ENCODE measurements around the gene RHBDD1.
A peak's percentile ranks its signal among the peaks of the same experiment; 100 is the strongest.

RHBDD1 gene
- total RNA-seq, result 42.4 to 53.5 (median 45.4) reads per million in 3 experiments

- peak; percentile 94 for DNase-seq
Observed at GRCh38 chr2:226835796-226836547, at the start of gene RHBDD1. RHBDD1 (plus strand) TSS chr2:226836054; CDS start chr2:226864694, 28,640 bp downstream.

DNA sequence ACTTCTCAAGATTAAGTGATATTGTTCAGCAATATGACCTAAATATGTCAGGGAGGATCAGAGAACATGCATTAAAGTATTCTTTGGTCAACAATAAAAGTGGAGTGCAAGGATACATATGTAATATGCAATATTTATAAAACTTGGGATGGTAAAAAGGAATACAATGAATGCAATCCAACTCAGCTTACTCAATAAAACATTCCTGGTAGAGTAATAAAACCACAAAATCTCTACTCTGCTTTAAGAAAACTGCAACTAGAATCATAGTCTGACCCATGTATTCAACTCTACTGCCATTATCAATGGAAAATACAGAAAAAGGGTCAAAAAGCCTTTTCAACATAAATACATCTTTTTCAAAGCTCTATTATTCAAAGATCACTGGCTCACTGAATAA is 47.8 kb upstream of the RHBDD1 start:
- DNase-seq, result no peak

DNA sequence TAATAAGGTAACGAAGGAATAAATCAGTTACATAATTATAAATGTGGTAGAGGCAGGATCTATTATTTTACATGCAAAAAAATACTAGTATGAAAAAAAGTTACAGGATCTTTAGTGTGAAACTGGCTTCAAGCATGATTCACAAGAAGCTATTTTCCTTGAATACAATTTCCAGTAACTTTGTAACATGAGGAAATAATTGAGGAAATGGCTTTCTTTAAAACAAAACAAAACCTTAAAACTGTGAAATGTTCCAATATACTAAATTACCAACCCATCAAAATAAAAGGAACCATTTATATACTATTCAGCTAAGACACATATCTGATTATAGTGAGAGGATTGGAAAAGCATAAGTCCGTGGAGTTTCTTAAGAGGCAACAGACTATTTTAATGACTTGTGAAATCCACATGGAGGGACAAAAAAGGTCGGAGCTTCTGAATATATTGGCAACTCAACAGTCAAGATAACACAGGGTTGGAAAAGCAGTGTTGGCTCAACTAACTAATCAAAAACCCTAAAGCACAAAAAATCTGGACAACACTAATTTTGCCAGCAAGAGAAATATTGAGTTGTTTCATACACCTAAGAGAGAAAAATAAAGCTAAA is 46.9 kb upstream of the RHBDD1 start:
- no peak for DNase-seq

- DNase-seq, result no peak
Observed at GRCh38 chr2:226790011-226790410, 45.8 kb upstream of the RHBDD1 start.

DNA sequence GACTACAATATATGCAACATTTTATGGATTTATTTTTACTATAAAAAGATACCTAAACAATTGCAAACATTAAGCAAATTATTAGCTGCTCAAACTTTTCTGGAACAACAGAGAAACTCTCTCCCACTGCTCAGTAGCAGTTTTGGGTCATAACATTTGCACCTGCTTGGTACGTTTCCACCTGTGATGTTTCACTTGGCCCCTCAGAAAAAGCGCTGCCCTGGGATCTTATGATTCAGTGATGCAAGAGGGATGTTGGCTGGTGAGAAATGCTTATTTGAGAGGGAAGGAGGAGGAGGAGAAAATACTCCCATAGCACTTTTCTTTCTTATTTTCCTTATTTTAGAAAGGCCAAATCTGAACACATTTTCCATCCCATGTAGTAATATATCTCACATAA is 45.4 kb upstream of the RHBDD1 start:
- no peak for DNase-seq

DNA sequence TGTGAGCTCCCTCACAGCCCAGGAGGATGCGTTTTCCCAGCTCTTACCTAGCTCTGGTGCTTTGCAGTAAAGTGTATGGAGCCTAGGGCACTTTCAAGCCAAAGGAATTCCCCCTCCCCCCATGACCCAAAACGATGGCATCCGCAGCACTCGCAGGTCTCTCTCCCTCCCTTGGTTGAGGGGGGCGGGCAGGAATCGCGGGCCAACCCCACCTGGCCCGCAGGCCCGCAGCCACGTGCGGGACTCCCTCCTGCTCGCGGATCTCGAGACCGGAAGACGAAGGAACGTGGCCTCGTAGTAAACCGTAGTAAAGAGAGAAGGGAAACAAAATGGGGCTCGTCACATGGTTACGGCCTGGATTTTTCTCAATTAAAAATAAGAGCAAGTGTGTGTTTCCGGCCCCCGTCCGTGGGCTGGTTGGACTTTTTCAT is 44.8 kb upstream of the RHBDD1 start:
- DNase-seq, result no peak

DNA sequence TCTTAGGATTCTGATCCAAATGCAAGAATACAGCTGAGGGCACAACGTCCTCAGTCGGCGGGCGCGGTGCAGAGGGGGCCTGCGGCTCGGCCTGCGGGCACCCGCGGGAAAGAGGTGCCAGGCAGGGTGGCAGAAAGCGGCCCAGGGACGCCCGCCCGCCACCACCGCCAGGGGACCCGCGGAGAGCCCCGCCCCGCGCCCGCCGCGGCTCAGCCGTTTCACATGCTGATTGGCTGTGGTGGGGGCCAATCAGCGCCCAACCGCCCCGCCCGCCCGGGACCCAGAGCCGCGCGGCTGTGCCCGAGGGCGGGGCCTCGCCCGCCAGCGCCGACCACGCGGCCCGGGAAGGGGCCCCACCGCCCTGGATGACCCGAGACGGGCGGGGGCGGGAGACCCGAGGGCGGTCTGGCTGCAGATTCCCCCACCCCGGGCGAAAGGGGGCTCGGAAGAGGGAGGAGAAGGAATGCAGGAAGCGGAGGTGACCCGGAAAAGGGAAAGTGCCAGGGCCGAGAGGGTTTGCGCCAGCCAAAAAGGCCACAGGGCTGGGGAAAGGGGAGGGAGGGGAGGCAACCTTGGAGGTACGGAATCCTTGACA is 44.3 kb upstream of the RHBDD1 start:
- peak; percentile 93 for DNase-seq

DNA sequence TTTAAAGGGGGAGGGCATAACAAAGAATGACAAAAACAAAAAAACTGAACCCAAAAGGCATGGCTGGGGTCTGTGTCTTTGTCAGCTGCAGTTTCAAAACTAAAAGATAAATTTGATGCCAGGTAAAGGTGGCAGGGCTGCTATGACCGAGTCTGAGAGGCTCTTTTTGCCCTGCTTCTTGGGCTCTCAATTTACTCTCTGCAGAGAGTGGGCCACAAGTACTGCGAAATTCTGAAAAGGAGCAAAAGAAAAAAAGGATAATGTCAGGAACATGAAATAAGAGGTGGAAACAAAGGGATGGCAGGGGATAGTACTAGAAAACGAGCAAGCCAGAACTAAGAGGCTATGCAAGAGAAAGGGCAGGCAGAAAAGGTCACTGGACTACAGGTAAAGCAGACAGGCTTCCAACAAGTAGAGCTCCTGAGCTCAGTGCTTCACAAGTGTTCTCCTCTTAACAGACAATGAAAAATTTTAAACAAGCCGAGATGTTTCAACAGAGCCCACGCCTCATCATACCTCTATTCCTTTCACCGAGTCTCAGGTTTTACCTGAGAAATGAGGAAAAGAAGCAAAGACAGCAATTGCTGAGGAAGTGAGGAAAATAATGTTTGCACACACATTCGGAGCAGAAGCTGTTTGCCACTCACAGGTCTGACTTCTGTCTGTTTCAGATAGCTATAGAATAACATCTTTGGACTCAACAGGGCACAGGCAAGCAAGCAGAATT is 43.5 kb upstream of the RHBDD1 start:
- no peak for DNase-seq

GRCh38 chr2:226793646-226794045 is 42.2 kb upstream of the RHBDD1 start:
- no peak for DNase-seq

DNA sequence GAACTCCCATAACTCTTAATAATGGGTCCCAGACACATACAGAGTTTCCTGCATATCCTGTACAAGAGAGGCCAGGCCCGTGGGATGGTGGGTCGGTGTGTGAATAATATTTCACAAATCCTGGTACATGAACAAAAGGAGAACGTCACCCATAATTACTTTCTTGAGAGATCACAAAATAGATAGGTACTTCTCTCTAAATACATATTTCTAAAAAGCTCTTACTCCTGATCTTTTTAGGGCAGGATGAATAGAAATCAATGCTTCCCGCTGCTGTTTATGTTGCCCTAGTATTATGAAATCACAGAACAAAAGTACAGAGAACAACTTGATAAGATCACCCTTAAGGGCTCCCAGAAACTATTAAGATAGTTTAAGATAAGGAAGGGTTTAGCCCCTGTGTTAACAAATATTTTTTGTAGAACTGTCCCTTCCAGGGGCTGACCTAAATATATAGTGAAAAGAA is 41.6 kb upstream of the RHBDD1 start:
- no peak for DNase-seq

GRCh38 chr2:226794751-226795171 is 41.1 kb upstream of the RHBDD1 start:
- no peak for DNase-seq

DNA sequence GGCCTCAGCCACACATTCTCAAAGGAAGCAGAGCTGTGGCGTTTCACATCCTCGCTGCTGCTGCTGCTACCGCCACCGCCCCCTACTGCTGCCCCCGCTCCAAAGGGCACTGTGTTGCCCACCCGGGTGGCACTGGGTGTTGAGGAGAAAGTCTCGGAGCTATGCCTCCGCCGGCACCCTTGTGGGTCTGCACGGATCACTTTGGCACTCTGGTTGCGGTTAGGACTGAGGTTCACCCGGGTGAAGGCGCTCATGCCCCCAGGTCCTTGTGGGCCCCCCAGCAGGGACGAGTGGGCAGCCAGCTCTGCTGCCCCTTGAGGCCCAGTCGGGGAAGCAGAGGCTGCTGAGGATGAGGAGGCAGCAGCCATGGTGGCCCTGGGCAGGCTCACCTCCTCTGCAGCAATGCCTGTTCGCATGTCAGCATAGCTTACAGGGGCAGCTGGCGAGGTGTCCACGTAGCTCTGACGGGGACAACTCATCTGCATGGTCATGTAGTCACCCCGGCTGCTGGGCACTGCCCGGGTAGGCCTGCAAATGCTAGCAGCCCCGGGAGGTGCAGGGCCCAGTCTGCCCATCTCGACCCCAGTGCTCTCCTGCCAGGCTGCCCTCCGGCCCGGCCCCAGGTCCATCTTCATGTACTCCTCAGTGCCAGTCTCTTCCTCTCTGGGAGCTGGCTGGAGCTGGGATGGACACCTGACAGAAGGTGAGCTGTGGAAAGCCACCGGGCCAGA is 40.4 kb upstream of the RHBDD1 start:
- no peak for DNase-seq

- no peak for DNase-seq
Observed at GRCh38 chr2:226796012-226796839, 39.6 kb upstream of the RHBDD1 start.

GRCh38 chr2:226796840-226797288 is 39.0 kb upstream of the RHBDD1 start:
- DNase-seq, result no peak

DNA sequence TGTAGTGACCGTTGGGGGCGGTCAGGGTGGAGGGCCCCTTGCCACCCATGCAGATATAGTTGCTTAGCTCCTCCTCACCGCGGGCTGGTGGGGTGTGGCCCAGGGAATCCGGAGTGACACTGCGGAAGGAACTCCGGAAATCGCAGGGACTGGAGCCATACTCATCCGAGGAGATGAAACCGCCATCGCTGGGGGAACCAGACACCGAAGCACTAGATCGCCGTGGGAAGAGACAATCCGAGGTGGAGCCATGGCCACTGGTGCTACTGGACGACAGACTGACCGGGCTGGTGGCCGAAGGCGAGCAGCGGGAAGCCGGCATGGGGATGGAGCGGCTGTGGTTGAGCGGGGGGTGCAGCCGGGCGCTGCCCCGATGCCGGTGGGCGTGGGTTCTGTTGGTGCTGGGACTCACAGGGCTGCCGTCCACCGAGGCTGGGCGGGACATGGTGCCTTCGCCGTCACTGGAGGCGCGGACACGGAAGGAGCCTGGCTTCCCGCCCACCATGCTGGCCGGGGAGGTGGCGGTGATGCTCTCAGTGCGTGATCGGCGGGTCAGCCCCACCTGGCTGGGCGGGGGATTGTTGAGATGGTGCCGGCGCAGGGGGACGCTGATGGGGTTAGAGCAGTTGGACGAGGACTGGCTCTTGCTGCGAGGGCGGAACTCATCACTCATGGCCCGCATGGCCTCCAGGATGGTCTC is 38.4 kb upstream of the RHBDD1 start:
- DNase-seq, result no peak

- no peak for DNase-seq
Observed at GRCh38 chr2:226797989-226798421, 37.8 kb upstream of the RHBDD1 start.

DNA sequence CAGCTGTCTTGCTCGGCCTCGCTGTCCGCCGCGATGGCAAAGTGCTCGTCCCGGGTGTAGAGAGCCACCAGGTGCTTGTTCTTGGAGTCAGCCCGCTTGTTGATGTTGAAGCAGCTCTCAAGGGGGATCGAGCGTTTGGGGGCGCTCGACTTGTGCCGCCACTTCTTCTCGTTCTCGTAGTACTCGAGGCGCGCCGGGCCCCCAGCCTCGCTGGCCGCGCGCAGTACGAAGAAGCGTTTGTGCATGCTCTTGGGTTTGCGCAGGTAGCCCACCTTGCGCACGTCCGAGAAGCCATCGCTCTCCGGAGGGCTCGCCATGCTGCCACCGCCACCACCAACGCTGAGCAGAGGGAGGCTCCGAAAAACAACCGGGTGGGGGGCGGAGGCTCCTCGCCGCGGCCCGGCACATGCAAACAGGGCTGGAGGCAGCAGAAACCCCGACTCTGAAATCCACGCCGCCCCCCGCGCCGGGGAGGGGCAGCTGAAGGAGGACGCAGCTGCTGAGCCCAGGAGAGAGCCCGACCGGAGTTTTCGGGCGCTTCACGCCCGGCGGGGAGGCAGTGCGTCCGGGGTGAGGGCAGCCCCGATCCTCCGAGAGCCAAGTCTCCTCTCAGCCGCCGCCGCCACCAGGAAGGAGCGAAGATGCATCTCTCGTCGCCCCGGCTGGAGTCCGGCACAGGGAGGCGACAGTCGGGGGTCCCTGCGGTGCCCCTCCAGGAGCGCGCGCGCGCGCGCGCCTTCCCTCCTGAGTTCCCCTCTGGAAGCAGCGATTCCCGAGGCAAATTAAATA is 37.2 kb upstream of the RHBDD1 start:
- DNase-seq, result peak; percentile 31

DNA sequence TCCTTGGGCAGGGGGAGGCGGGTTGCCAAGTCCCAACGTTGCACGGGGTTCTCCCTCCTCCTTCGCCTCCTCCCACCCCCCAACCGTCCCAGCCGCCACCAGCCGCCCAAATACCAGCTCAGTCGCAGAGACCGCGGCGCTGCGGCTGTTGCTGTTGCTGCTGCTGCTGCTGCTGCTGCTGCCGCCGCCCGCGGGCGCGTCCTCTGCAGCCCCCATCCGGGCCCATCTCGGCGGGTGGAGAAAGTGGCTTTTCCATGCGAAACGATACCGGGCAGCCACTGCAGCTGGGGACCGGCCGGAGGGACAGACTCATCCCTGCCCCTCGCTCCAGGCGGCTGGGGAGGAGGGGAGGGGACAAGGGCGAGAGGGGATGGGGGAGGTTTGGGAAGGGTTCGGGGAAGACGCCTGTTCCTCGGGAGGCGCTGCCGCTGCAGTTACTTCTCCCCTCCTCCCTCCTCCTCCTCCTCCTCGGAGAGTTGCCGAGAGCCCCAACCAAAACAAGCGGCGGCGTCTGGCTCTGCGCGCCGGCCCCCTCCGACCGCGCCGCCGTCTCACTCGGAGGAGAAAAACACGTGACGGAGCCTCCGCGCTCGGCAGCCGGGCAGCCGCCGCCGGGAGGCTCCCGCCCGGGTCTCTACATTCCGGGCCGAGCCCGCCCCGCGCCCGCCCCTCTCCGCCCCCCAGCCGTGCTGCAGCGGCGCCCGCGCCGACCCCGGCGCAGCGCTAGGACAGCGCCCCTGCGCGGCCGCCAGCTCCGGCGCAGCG is 36.5 kb upstream of the RHBDD1 start, which contains the start of gene IRS1:
Gene IRS1, minus strand, starts transcription at position 610 of the 765 bp plus-strand sequence. CDS start 1,082 bp downstream, outside the sequence.
- DNase-seq, result peak; percentile 35
